Psoas muscle (tissue), 8 donors: ENCODE results near the gene CDC14A. TPM values are rescaled to one million over a fixed set of nuclear protein-coding genes. Genes with fewer than 3 reads are reported as not detected.

Experiments used
- ATAC-seq, 4 donors: fragments of 200-7000 bp; cut with Tn5 transposase; one replicate each; pipeline ENCODE4 v1.9.1; 2020; ENCODE audit warnings: moderate library complexity in 3 of 4, mild to moderate bottlenecking in 2 of 4
- DNase-seq, 2 donors: peaks; one replicate each; pipeline ENCODE4 v3.0.0-alpha.2; 2020
- H3K27ac ChIP-seq: fragments of 200-600 bp; one replicate; pipeline ENCODE4 v1.8.0; 2022
- H3K27me3 ChIP-seq, 3 donors: fragments of 200-600 bp in 1 of 3; one replicate each; pipeline versions ENCODE4 v1.6.1 to v1.8.0; 2013 to 2022; ENCODE audit warnings: low read length in 2 of 3, mild to moderate bottlenecking in 2 of 3, moderate library complexity in 1 of 3; ENCODE audit not compliant: insufficient read depth in 3 of 3
- H3K36me3 ChIP-seq, 2 donors: fragments of 200-600 bp in 1 of 2; one replicate each; pipeline versions ENCODE4 v1.6.1 to v1.8.0; 2013 to 2022; ENCODE audit warnings: low read depth in 1 of 2, mild to moderate bottlenecking in 1 of 2, moderate library complexity in 1 of 2; ENCODE audit not compliant: insufficient read depth in 1 of 2
- H3K4me1 ChIP-seq: fragments of 200-600 bp; one replicate; pipeline ENCODE4 v1.8.0; 2022
- H3K4me3 ChIP-seq: fragments of 200-600 bp; one replicate; pipeline ENCODE4 v1.8.0; 2022; ENCODE audit warnings: mild to moderate bottlenecking
- H3K9me3 ChIP-seq: fragments of 200-600 bp; one replicate; pipeline ENCODE4 v1.8.0; 2022
- CTCF ChIP-seq: fragments of 200-600 bp; IDR thresholded peaks from one replicate; pipeline ENCODE4 v1.8.0; 2022; ENCODE audit warnings: antibody characterized with exemption
- WGBS, 3 donors: extraction: QIAGEN DNeasy Blood & Tissue Kit; methylation state at CpG; one replicate each; pipeline versions ENCODE4 v1.1.6 to v1.1.7; 2013; 5-methylcytosine and 5-hydroxymethylcytosine counted together
- intact Hi-C, 2 donors: fragments of 100-400 bp; cut with DNase I; formaldehyde crosslinking; loops; one replicate each; pipeline versions ENCODE4 v1.11.0 to v1.14.2; 2022
- polyA plus RNA-seq, 3 donors: library from polyadenylated mRNA; stranded (reverse); fragments of 200-250 nt; gene quantifications; one replicate each; pipeline ENCODE4 v1.2.3, GENCODE V29; 2013
- total RNA-seq, 4 donors: library from RNA; stranded (reverse); fragmentation: NEBNext Ultra II Directional in 2 of 4; extraction: Animal tissue kit (Norgen Biotek cat#: 25700) in 2 of 4; gene quantifications; one replicate each; pipeline versions ENCODE4 v1.2.1 to v1.2.4, GENCODE V29; 2021 to 2023
- donor health status: healthy with polysubstance abuse.
- donor health status: DM: no; HTN: no; CAD: no; lungs with moderate emphysema.
- donor health status: Bipolar disorder and iron deficiency.
- donor health status: healthy.
- donor health status: DM: yes; HTN: yes; CAD: no.
- donor health status: DM: no; HTN: no; CAD: no.
- donor health status: DM: no; HTN: no; CAD: no.
- donor health status: DM: yes; HTN: yes; CAD: no.

CDC14A gene
- total and polyA plus RNA-seq, 7 donors = 0.44 to 5.5 (median 2.3) TPM

- WGBS, 3 donors = 52 to 67% (median 62%) methylated on average over 1 of the region's 1 CpG
- Histone ChIP-seq H3K4me3 (no peak overlapping the region), H3K36me3 (peaks cover 0 to 3% of the 10 kb centered on the region in 2 donors), H3K27me3 (no peaks in the 10 kb centered on the region), H3K9me3 (no peaks in the 10 kb centered on the region), H3K4me1 (peaks cover 36% of the 10 kb centered on the region), H3K27ac (no peak overlapping the region)
- no peak for TF ChIP-seq CTCF
- DNase-seq (no peak), ATAC-seq (no peak)
- intact Hi-C loops = no loop called here
Observed at GRCh38 chr1:100359139-100359538, 6.8 kb downstream of the CDC14A start.

GRCh38 chr1:100360790-100361510, 8.6 kb downstream of the CDC14A start:
- 17 to 33% (median 21%) methylated on average over 2 of the region's 2 CpGs for WGBS, 3 donors
- no peak overlapping the region for H3K27ac ChIP-seq
- TF ChIP-seq CTCF = no peak
- no peaks in the 10 kb centered on the region for H3K27me3 ChIP-seq
- H3K9me3 ChIP-seq = no peaks in the 10 kb centered on the region
- DNase-seq = peak in 1 of 2 donors; percentile 62
- intact Hi-C loops = no loop called here
- no peak overlapping the region for H3K4me3 ChIP-seq
- peaks cover 26% of the 10 kb centered on the region for H3K4me1 ChIP-seq
- peaks cover 0 to under 1% of the 10 kb centered on the region in 2 donors for H3K36me3 ChIP-seq
- peak in 1 of 4 donors; percentile 44 for ATAC-seq

GRCh38 chr1:100361511-100362089, 9.3 kb downstream of the CDC14A start:
- ATAC-seq = no peak
- Histone ChIP-seq H3K4me1 (peaks cover 26% of the 10 kb centered on the region), H3K27me3 (no peaks in the 10 kb centered on the region), H3K27ac (no peak overlapping the region), H3K9me3 (no peaks in the 10 kb centered on the region), H3K36me3 (no peaks in the 10 kb centered on the region), H3K4me3 (no peak overlapping the region)
- intact Hi-C loops = no loop called here
- DNase-seq = no peak
- TF ChIP-seq CTCF = no peak
- 74 to 86% (median 81%) methylated on average over 5 of the region's 5 CpGs for WGBS, 3 donors

- H3K27ac ChIP-seq = no peak overlapping the region
- DNase-seq (no peak), ATAC-seq (no peak)
- no peaks in the 10 kb centered on the region for H3K27me3 ChIP-seq
- no peaks in the 10 kb centered on the region for H3K9me3 ChIP-seq
- H3K36me3 ChIP-seq = no peaks in the 10 kb centered on the region
- H3K4me1 ChIP-seq = peaks cover 26% of the 10 kb centered on the region
- WGBS, 3 donors = 93 to 96% (median 95%) methylated on average over 16 of the region's 16 CpGs
- no peak for TF ChIP-seq CTCF
- H3K4me3 ChIP-seq = no peak overlapping the region
- intact Hi-C loops = no loop called here
Observed at GRCh38 chr1:100362821-100363466, 10.6 kb downstream of the CDC14A start.
